Spleen (tissue), 11 donors: ENCODE measurements around the gene ATP1A3. TPM values are rescaled to one million over a fixed set of nuclear protein-coding genes. Genes with fewer than 3 reads are reported as not detected.
"Not testable (repeated sequence)": the region's sequence is repeated elsewhere in the genome, so short reads cannot be mapped to it uniquely, and the experiment has no call there.

Experiments
- DNase-seq: peaks from one replicate; pipeline ENCODE4 v3.0.0-alpha.2; 2020
- H3K27ac ChIP-seq, 8 donors: fragments of 200-600 bp; sonication (generic) in 7 of 8; 1 replicate in 4 of 8; 2 replicates in 4 of 8; pipeline versions ENCODE4 v1.5.0 to v1.8.0; 2016 to 2021; ENCODE audit warnings: inconsistent platforms in 4 of 8, mild to moderate bottlenecking in 4 of 8, moderate library complexity in 1 of 8
- H3K27me3 ChIP-seq, 7 donors: fragments of 200-600 bp; sonication (generic) in 6 of 7; replicated peaks in 1 of 7; 1 replicate in 4 of 7; 2 replicates in 3 of 7; pipeline versions ENCODE4 v1.5.0 to v1.8.0; 2016 to 2021; ENCODE audit warnings: inconsistent platforms in 3 of 7, mild to moderate bottlenecking in 1 of 7
- H3K36me3 ChIP-seq, 6 donors: fragments of 200-600 bp; sonication (generic) in 5 of 6; 1 replicate in 4 of 6; 2 replicates in 2 of 6; pipeline versions ENCODE4 v1.5.0 to v1.8.0; 2016 to 2021; ENCODE audit warnings: inconsistent platforms in 2 of 6
- H3K4me1 ChIP-seq, 6 donors: fragments of 200-600 bp; sonication (generic) in 5 of 6; 1 replicate in 3 of 6; 2 replicates in 3 of 6; pipeline versions ENCODE4 v1.5.0 to v1.8.0; 2016 to 2021; ENCODE audit warnings: inconsistent platforms in 3 of 6
- H3K4me3 ChIP-seq, 8 donors: fragments of 200-600 bp; sonication (generic) in 7 of 8; 1 replicate in 4 of 8; 2 replicates in 4 of 8; pipeline versions ENCODE4 v1.5.0 to v1.8.0; 2016 to 2021; ENCODE audit warnings: inconsistent platforms in 4 of 8, mild to moderate bottlenecking in 4 of 8, moderate library complexity in 2 of 8
- H3K9me3 ChIP-seq, 8 donors: fragments of 200-600 bp; sonication (generic) in 7 of 8; 1 replicate in 4 of 8; 2 replicates in 4 of 8; pipeline versions ENCODE4 v1.5.0 to v1.8.0; 2016 to 2021; ENCODE audit warnings: inconsistent platforms in 4 of 8
- CTCF ChIP-seq, 11 experiments: fragments of 200-600 bp in 7 of 11; fragments of 450-650 bp in 4 of 11; sonication (generic) in 4 of 11; IDR thresholded peaks in 8 of 11; conservative IDR thresholded peaks in 3 of 11; 1 replicate in 7 of 11; 2 replicates in 4 of 11; pipeline versions ENCODE4 v1.4.0 to v1.8.0; 2016 to 2021; ENCODE audit warnings: antibody characterized with exemption in 11 of 11, inconsistent platforms in 4 of 11, mild to moderate bottlenecking in 1 of 11
- POLR2A ChIP-seq, 3 donors: fragments of 450-650 bp; IDR thresholded peaks; one replicate each; pipeline ENCODE4 v1.5.1; 2017; ENCODE audit warnings: antibody characterized with exemption in 3 of 3, mild to moderate bottlenecking in 1 of 3
- POLR2AphosphoS5 ChIP-seq, 3 donors: sonication (generic); formaldehyde crosslinking; IDR thresholded peaks; one replicate each; pipeline ENCODE4 v1.5.1; 2017; ENCODE audit warnings: antibody characterized with exemption in 3 of 3
- WGBS, 5 donors: extraction: QIAGEN DNeasy Blood & Tissue Kit in 3 of 5; methylation state at CpG; one replicate each; pipeline versions ENCODE4 v1.1.5 to v1.1.7; 2013 to 2018; 5-methylcytosine and 5-hydroxymethylcytosine counted together
- intact Hi-C: fragments of 100-400 bp; cut with DNase I; formaldehyde crosslinking; loops from one replicate; pipeline ENCODE4 v1.15.0; 2023; ENCODE audit warnings: low total_unique reads
- polyA plus RNA-seq, 3 donors: library from polyadenylated mRNA; stranded (reverse); fragments of 200-250 nt; gene quantifications; one replicate each; pipeline ENCODE4 v1.2.1, GENCODE V29; 2013
- total RNA-seq, 7 donors: library from RNA; depleted of rRNA in 3 of 7; stranded (reverse); fragments of >200 nt in 3 of 7; fragmentation: NEBNext Ultra II Directional in 4 of 7; extraction: Animal tissue kit (Norgen Biotek cat#: 25700) in 4 of 7; gene quantifications; one replicate each; pipeline versions ENCODE4 v1.1.0 to v1.2.1, GENCODE V29; 2016 to 2021
- donor health status: healthy with polysubstance abuse.
- donor health status: DM: no; HTN: no; CAD: no; lungs with moderate emphysema.
- donor health status: DM: no; HTN: no; CAD: no.
- donor health status: Bipolar disorder and iron deficiency.
- donor health status: healthy.
- donor health status: DM: no; HTN: no; CAD: no.
- donor health status: DM: yes; HTN: yes; CAD: no.

ATP1A3 gene
- total and polyA plus RNA-seq, 10 donors: 0.39 to 2.2 (median 1.2) TPM

GRCh38 chr19:41994521-41994971 is 516 bp upstream of the ATP1A3 start:
- WGBS, 5 donors: 22 to 24% (median 23%) methylated on average over 10 to 13 of the region's 13 CpGs
- intact Hi-C loops: no loop called here
- no peak for DNase-seq
- no peak overlapping the region for H3K27ac ChIP-seq
- H3K9me3 ChIP-seq: no peaks in the 10 kb centered on the region
- TF ChIP-seq POLR2AphosphoS5 (IDR thresholded peaks at IDR 0.05) (no peak), CTCF (IDR thresholded peaks at IDR 0.05 in 8 of 11, conservative IDR thresholded peaks at IDR 0.05 in 3 of 11) (no peak), POLR2A (IDR thresholded peaks at IDR 0.05) (no peak)
- H3K36me3 ChIP-seq: no peaks in the 10 kb centered on the region
- peak overlapping the region; percentile 41 to 89 (median 62) for H3K4me3 ChIP-seq
- H3K4me1 ChIP-seq: peaks cover 7 to 48% (median 32%) of the 10 kb centered on the region in 6 donors
- peaks cover 0 to 91% (median 57%) of the 10 kb centered on the region in 7 donors for H3K27me3 ChIP-seq

GRCh38 chr19:41991925-41992569 is 2.0 kb downstream of the ATP1A3 start:
- H3K27ac ChIP-seq, DNase-seq, H3K36me3 ChIP-seq, intact Hi-C loops, H3K4me3 ChIP-seq, H3K9me3 ChIP-seq: not testable (repeated sequence)
- Histone ChIP-seq H3K4me1 (peaks cover 0 to 24% (median 15%) of the 10 kb centered on the region in 6 donors), H3K27me3 (peaks cover 0 to 66% (median 34%) of the 10 kb centered on the region in 7 donors)
- whole genome bisulfite sequencing, 5 donors: 86 to 91% (median 89%) methylated on average over 10 to 11 of the region's 11 CpGs

- Histone ChIP-seq H3K9me3 (no peaks in the 10 kb centered on the region), H3K4me3 (no peak overlapping the region), H3K4me1 (peaks cover 0 to 20% (median 13%) of the 10 kb centered on the region in 6 donors), H3K27me3 (peaks cover 0 to 56% (median 24%) of the 10 kb centered on the region in 7 donors), H3K27ac (no peak overlapping the region), H3K36me3 (no peaks in the 10 kb centered on the region)
- DNase-seq: no peak
- TF ChIP-seq POLR2AphosphoS5 (IDR thresholded peaks at IDR 0.05) (no peak), CTCF (IDR thresholded peaks at IDR 0.05 in 8 of 11, conservative IDR thresholded peaks at IDR 0.05 in 3 of 11) (no peak), POLR2A (IDR thresholded peaks at IDR 0.05) (no peak)
- intact Hi-C loops: no loop called here
- WGBS, 5 donors: 57 to 74% (median 67%) methylated on average over 4 to 15 of the region's 15 CpGs
Observed at GRCh38 chr19:41991025-41991424, 3.0 kb downstream of the ATP1A3 start.

GRCh38 chr19:41990615-41991014 is 3.4 kb downstream of the ATP1A3 start:
- H3K4me3 ChIP-seq: no peak overlapping the region
- peaks cover 0 to 52% (median 21%) of the 10 kb centered on the region in 7 donors for H3K27me3 ChIP-seq
- no peaks in the 10 kb centered on the region for H3K9me3 ChIP-seq
- intact Hi-C loops: no loop called here
- no peaks in the 10 kb centered on the region for H3K36me3 ChIP-seq
- DNase-seq: no peak
- WGBS, 5 donors: 80 to 92% (median 88%) methylated on average over 2 of the region's 2 CpGs
- no peak for TF ChIP-seq CTCF (IDR thresholded peaks at IDR 0.05 in 8 of 11, conservative IDR thresholded peaks at IDR 0.05 in 3 of 11)
- no peak for TF ChIP-seq POLR2A (IDR thresholded peaks at IDR 0.05)
- TF ChIP-seq POLR2AphosphoS5 (IDR thresholded peaks at IDR 0.05): no peak
- H3K27ac ChIP-seq: no peak overlapping the region
- H3K4me1 ChIP-seq: peaks cover 0 to 20% (median 13%) of the 10 kb centered on the region in 6 donors
